ENCODE data around the gene NEK11. TPM values are rescaled to one million over a fixed set of nuclear protein-coding genes. Genes with fewer than 3 reads are reported as not detected.

NEK11 gene
- total RNA-seq, 1 donor from 2014 or later = 3.8 TPM

GRCh38 chr3:131299836-131300235, 273.2 kb downstream of the NEK11 start:
- H3K4me1 ChIP-seq = no peaks in the 10 kb centered on the region
- no peak for TF ChIP-seq CTCF (IDR thresholded peaks at IDR 0.05)
- no peak overlapping the region for H3K27ac ChIP-seq
- intact Hi-C loops (cut with DNase I) = no loop called here
- H3K4me3 ChIP-seq = no peak overlapping the region
- H3K27me3 ChIP-seq = no peaks in the 10 kb centered on the region
- no peaks in the 10 kb centered on the region for H3K9me3 ChIP-seq
- DNase-seq (no peak), ATAC-seq (no peak)
- H3K36me3 ChIP-seq = no peaks in the 10 kb centered on the region

- Histone ChIP-seq H3K9me3 (no peaks in the 10 kb centered on the region), H3K27me3 (no peaks in the 10 kb centered on the region), H3K36me3 (no peaks in the 10 kb centered on the region), H3K27ac (no peak overlapping the region), H3K4me3 (no peak overlapping the region), H3K4me1 (no peaks in the 10 kb centered on the region)
- TF ChIP-seq CTCF (IDR thresholded peaks at IDR 0.05) = no peak
- intact Hi-C loops (cut with DNase I) = no loop called here
- DNase-seq = no peak
- ATAC-seq = no peak
Observed at GRCh38 chr3:131303848-131304247, 277.2 kb downstream of the NEK11 start.

GRCh38 chr3:131304890-131305289, 278.2 kb downstream of the NEK11 start:
- no peak overlapping the region for H3K27ac ChIP-seq
- no peak overlapping the region for H3K4me3 ChIP-seq
- no peaks in the 10 kb centered on the region for H3K27me3 ChIP-seq
- no peaks in the 10 kb centered on the region for H3K36me3 ChIP-seq
- no peaks in the 10 kb centered on the region for H3K9me3 ChIP-seq
- no peak for TF ChIP-seq CTCF (IDR thresholded peaks at IDR 0.05)
- DNase-seq = no peak
- ATAC-seq = no peak
- H3K4me1 ChIP-seq = no peaks in the 10 kb centered on the region
- intact Hi-C loops (cut with DNase I) = no loop called here

GRCh38 chr3:131306242-131306641, 279.6 kb downstream of the NEK11 start:
- no peak for TF ChIP-seq CTCF (IDR thresholded peaks at IDR 0.05)
- no peak for DNase-seq
- Histone ChIP-seq H3K4me3 (no peak overlapping the region), H3K4me1 (no peaks in the 10 kb centered on the region), H3K27me3 (no peaks in the 10 kb centered on the region), H3K9me3 (no peaks in the 10 kb centered on the region), H3K36me3 (no peaks in the 10 kb centered on the region), H3K27ac (no peak overlapping the region)
- ATAC-seq = no peak
- intact Hi-C loops (cut with DNase I) = no loop called here

GRCh38 chr3:131314318-131314717, 287.6 kb downstream of the NEK11 start:
- H3K36me3 ChIP-seq = no peaks in the 10 kb centered on the region
- intact Hi-C loops (cut with DNase I) = no loop called here
- no peaks in the 10 kb centered on the region for H3K9me3 ChIP-seq
- no peak for DNase-seq
- no peaks in the 10 kb centered on the region for H3K27me3 ChIP-seq
- H3K4me1 ChIP-seq = no peaks in the 10 kb centered on the region
- H3K27ac ChIP-seq = no peak overlapping the region
- H3K4me3 ChIP-seq = no peak overlapping the region
- ATAC-seq = no peak
- no peak for TF ChIP-seq CTCF (IDR thresholded peaks at IDR 0.05)

- ATAC-seq = no peak
Observed at GRCh38 chr3:131315162-131315561, 288.5 kb downstream of the NEK11 start.

More at GRCh38 chr3:131315162-131315561, 288.5 kb downstream of the NEK11 start:
- no peaks in the 10 kb centered on the region for H3K36me3 ChIP-seq
- no peak for TF ChIP-seq CTCF (IDR thresholded peaks at IDR 0.05)
- no peaks in the 10 kb centered on the region for H3K9me3 ChIP-seq
- no peak for DNase-seq
- no peak overlapping the region for H3K4me3 ChIP-seq
- H3K27me3 ChIP-seq = no peaks in the 10 kb centered on the region
- no peaks in the 10 kb centered on the region for H3K4me1 ChIP-seq
- intact Hi-C loops (cut with DNase I) = no loop called here
- H3K27ac ChIP-seq = no peak overlapping the region

Measured in upper lobe of right lung (tissue), 1 donor.